Endothelial cell of umbilical vein (primary cell): ENCODE results near the gene CHN2.

Experiments used
- CTCF ChIP-seq, 2 donors: IDR thresholded peaks; 1 replicate in 1 of 2; 2 replicates in 1 of 2; pipeline ENCODE4 v1.5.1; 2011; ENCODE audit warnings: low read length in 2 of 2, mild to moderate bottlenecking in 2 of 2, moderate library complexity in 2 of 2, control low read depth in 1 of 2, inconsistent platforms in 1 of 2, low read depth in 1 of 2; ENCODE audit not compliant: insufficient read depth in 1 of 2; ENCODE audit errors: extremely low read depth in 1 of 2
- EZH2 ChIP-seq: IDR thresholded peaks from 2 replicates; pipeline ENCODE4 v1.6.1; 2012; ENCODE audit warnings: borderline replicate concordance, low read depth, mild to moderate bottlenecking, moderate library complexity, low read length, inconsistent platforms; ENCODE audit not compliant: severe bottlenecking
- POLR2A ChIP-seq: IDR thresholded peaks from 2 replicates; pipeline ENCODE4 v1.6.1; 2012; ENCODE audit warnings: low read depth, mild to moderate bottlenecking, control low read depth, low read length

- TF ChIP-seq EZH2 (no peak), CTCF (IDR thresholded peaks at IDR 0.05; ENCODE audit: extremely low read depth in 1 of 2, insufficient read depth in 1 of 2, low read depth in 1 of 2, low read length in 2 of 2) (no peak), POLR2A (no peak)
Measured at GRCh38 chr7:29289156-29290021, 94.8 kb downstream of the CHN2 start.
